H1 (cell line): ENCODE data around the gene C5AR2. TPM values are rescaled to one million over a fixed set of nuclear protein-coding genes. Genes with fewer than 3 reads are reported as not detected.

Source experiments
- CTCF ChIA-PET: fragments of 300-600 bp; sonication (Branson Sonifier 250); formaldehyde crosslinking; loops from one replicate; lab custom pipeline; 2021; ENCODE audit not compliant: partially characterized antibody; lab: Charles Lee
- POLR2A ChIA-PET: fragments of 300-600 bp; sonication (Branson Sonifier 250); formaldehyde crosslinking; loops from one replicate; lab custom pipeline; 2021; ENCODE audit warnings: inconsistent platforms; ENCODE audit not compliant: partially characterized antibody; lab: Charles Lee
- DNase-seq, 2 experiments: peaks; one replicate each; pipeline versions ENCODE4 v3.0.0 to v3.0.0-alpha.2; 2010 to 2022; ENCODE audit warnings: low spot score in 2 of 2, low read depth in 1 of 2, mixed read lengths in 1 of 2
- FAIRE-seq: peaks from 2 replicates; lab custom pipeline; 2011; peaks lifted over from hg19 to GRCh38; lab: Jason Lieb, UNC
- H2AFZ ChIP-seq: 2 replicates; pipeline ENCODE4 v1.8.1; 2012; ENCODE audit warnings: low read length, inconsistent platforms
- H2AK5ac ChIP-seq: 2 replicates; pipeline ENCODE4 v1.6.1; 2013; ENCODE audit warnings: low read depth, low read length
- H2BK120ac ChIP-seq: replicated peaks from 2 replicates; pipeline ENCODE3; 2013; ENCODE audit warnings: low read depth, low read length, inconsistent platforms
- H2BK12ac ChIP-seq: 2 replicates; pipeline ENCODE4 v1.6.1; 2013; ENCODE audit warnings: low read depth, low read length
- H2BK15ac ChIP-seq: 2 replicates; pipeline ENCODE4 v1.6.1; 2013; ENCODE audit warnings: low read length
- H2BK20ac ChIP-seq: 2 replicates; pipeline ENCODE4 v1.6.1; 2013; ENCODE audit warnings: low read length
- H2BK5ac ChIP-seq: 2 replicates; pipeline ENCODE4 v1.6.1; 2013; ENCODE audit warnings: low read depth, low read length
- H3K14ac ChIP-seq: 2 replicates; pipeline ENCODE4 v1.6.1; 2013; ENCODE audit warnings: inconsistent platforms; ENCODE audit not compliant: insufficient read length
- H3K18ac ChIP-seq: 2 replicates; pipeline ENCODE4 v1.6.1; 2013; ENCODE audit warnings: low read length; ENCODE audit errors: extremely low read depth
- H3K23ac ChIP-seq: 2 replicates; pipeline ENCODE4 v1.6.1; 2013; ENCODE audit warnings: inconsistent platforms; ENCODE audit not compliant: insufficient read length
- H3K23me2 ChIP-seq: 2 replicates; pipeline ENCODE4 v1.6.1; 2013; ENCODE audit warnings: low read depth, low read length
- H3K27ac ChIP-seq: 2 replicates; pipeline ENCODE4 v1.6.1; 2011; ENCODE audit warnings: low read depth, low read length, inconsistent platforms
- H3K27me3 ChIP-seq, 4 experiments: replicated peaks in 1 of 4; 1 replicate in 1 of 4; 2 replicates in 3 of 4; pipeline versions ENCODE4 v1.6.1 to v1.8.1; 2011 to 2013; ENCODE audit warnings: low read length in 3 of 4, mild to moderate bottlenecking in 3 of 4, inconsistent platforms in 2 of 4, mixed read lengths in 2 of 4, moderate library complexity in 1 of 4; ENCODE audit not compliant: control insufficient read depth in 3 of 4, insufficient read depth in 3 of 4; ENCODE audit errors: extremely low read depth in 1 of 4
- H3K36me3 ChIP-seq, 4 experiments: 2 replicates each; pipeline versions ENCODE4 v1.6.1 to v1.8.1; 2011 to 2013; ENCODE audit warnings: mild to moderate bottlenecking in 4 of 4, low read length in 3 of 4, moderate library complexity in 2 of 4, control low read depth in 1 of 4, inconsistent platforms in 1 of 4; ENCODE audit not compliant: insufficient read depth in 4 of 4, control insufficient read depth in 2 of 4
- H3K4ac ChIP-seq: replicated peaks from 2 replicates; pipeline ENCODE3; 2013; ENCODE audit warnings: low read length, low read depth, mixed read lengths, inconsistent platforms; ENCODE audit not compliant: insufficient read length
- H3K4me1 ChIP-seq, 4 experiments: replicated peaks in 1 of 4; 1 replicate in 1 of 4; 2 replicates in 3 of 4; pipeline versions ENCODE4 v1.6.1 to v1.8.1; 2011 to 2013; ENCODE audit warnings: low read length in 3 of 4, inconsistent platforms in 2 of 4, mixed read lengths in 1 of 4; ENCODE audit not compliant: insufficient read depth in 4 of 4, control insufficient read depth in 3 of 4
- H3K4me2 ChIP-seq, 2 experiments: 2 replicates each; pipeline versions ENCODE4 v1.6.1 to v1.8.1; 2011 to 2013; ENCODE audit warnings: low read depth in 2 of 2, low read length in 2 of 2, control low read depth in 1 of 2, inconsistent platforms in 1 of 2, mild to moderate bottlenecking in 1 of 2; ENCODE audit not compliant: insufficient read depth in 1 of 2
- H3K4me3 ChIP-seq, 4 experiments: fragments of 200-600, 300-600 bp in 1 of 4; sonication (generic), shearing (Covaris generic), sonication (Bioruptor Twin) in 1 of 4; 2 replicates each; pipeline versions ENCODE4 v1.5.1 to v1.8.1; 2011 to 2016; ENCODE audit warnings: low read length in 4 of 4, low read depth in 3 of 4, control low read depth in 2 of 4, inconsistent platforms in 2 of 4, mild to moderate bottlenecking in 2 of 4, mixed read lengths in 1 of 4, moderate library complexity in 1 of 4; ENCODE audit not compliant: insufficient read depth in 2 of 4; ENCODE audit errors: extremely low read depth in 1 of 4
- H3K56ac ChIP-seq: replicated peaks from 2 replicates; pipeline ENCODE3; 2013; ENCODE audit warnings: low read depth, mild to moderate bottlenecking, mixed read lengths, low read length, inconsistent platforms; ENCODE audit not compliant: insufficient read length
- H3K79me1 ChIP-seq: 2 replicates; pipeline ENCODE4 v1.6.1; 2013; ENCODE audit warnings: low read depth, low read length, control low read depth
- H3K79me2 ChIP-seq, 2 experiments: 2 replicates each; pipeline versions ENCODE4 v1.6.1 to v1.8.1; 2012 to 2013; ENCODE audit warnings: low read length in 2 of 2, mild to moderate bottlenecking in 2 of 2, inconsistent platforms in 1 of 2; ENCODE audit not compliant: insufficient read depth in 2 of 2, control insufficient read depth in 1 of 2
- H3K9ac ChIP-seq, 4 experiments: replicated peaks in 1 of 4; 1 replicate in 1 of 4; 2 replicates in 3 of 4; pipeline versions ENCODE4 v1.6.1 to v1.8.1; 2011 to 2013; ENCODE audit warnings: low read depth in 3 of 4, low read length in 3 of 4, control low read depth in 2 of 4, mild to moderate bottlenecking in 2 of 4, moderate library complexity in 2 of 4, inconsistent platforms in 1 of 4; ENCODE audit errors: extremely low read depth in 1 of 4
- H3K9me3 ChIP-seq, 2 experiments: 2 replicates each; pipeline versions ENCODE4 v1.6.1 to v1.8.1; 2012 to 2013; ENCODE audit warnings: mild to moderate bottlenecking in 2 of 2, moderate library complexity in 2 of 2, control low read depth in 1 of 2, inconsistent platforms in 1 of 2, low read depth in 1 of 2, low read length in 1 of 2, mixed read lengths in 1 of 2; ENCODE audit not compliant: insufficient read depth in 2 of 2
- H4K20me1 ChIP-seq, 2 experiments: replicated peaks in 1 of 2; 2 replicates each; pipeline versions ENCODE3 to v1.8.1; 2011 to 2013; ENCODE audit warnings: inconsistent platforms in 2 of 2, low read length in 2 of 2, mild to moderate bottlenecking in 1 of 2; ENCODE audit not compliant: insufficient read depth in 2 of 2, control insufficient read depth in 1 of 2
- H4K5ac ChIP-seq: 2 replicates; pipeline ENCODE4 v1.6.1; 2013; ENCODE audit warnings: low read length, low read depth, mixed read lengths, inconsistent platforms; ENCODE audit not compliant: insufficient read length
- H4K8ac ChIP-seq: 2 replicates; pipeline ENCODE4 v1.8.0; 2013; ENCODE audit warnings: mild to moderate bottlenecking, moderate library complexity, low read length, inconsistent platforms; ENCODE audit not compliant: insufficient read depth; ENCODE audit errors: extremely low read depth
- H4K91ac ChIP-seq: replicated peaks from 2 replicates; pipeline ENCODE3; 2013; ENCODE audit warnings: low read length, mixed read lengths, inconsistent platforms; ENCODE audit not compliant: insufficient read length
- GABPA ChIP-seq: IDR thresholded peaks from 2 replicates; pipeline ENCODE4 v1.6.1; 2011; ENCODE audit warnings: mild to moderate bottlenecking, low read length, moderate library complexity, borderline replicate concordance; ENCODE audit not compliant: insufficient read depth
- WGBS, 2 experiments: shearing (Covaris generic) in 1 of 2; methylation state at CpG; one replicate each; pipeline versions ENCODE4 v1.1.6 to v1.1.7; 2013 to 2015; ENCODE audit warnings: low lambda C conversion rate in 2 of 2, mixed read lengths in 2 of 2, inconsistent platforms in 1 of 2, low coverage in 1 of 2, missing lambda C conversion rate in 1 of 2; ENCODE audit not compliant: insufficient replicate concordance in 2 of 2, insufficient coverage in 1 of 2, insufficient read length in 1 of 2; ENCODE audit errors: extremely low coverage in 1 of 2, missing lambda C conversion rate in 1 of 2; 5-methylcytosine and 5-hydroxymethylcytosine counted together
- polyA plus RNA-seq, 7 experiments: library from polyadenylated mRNA; depleted of rRNA in 3 of 7; stranded (reverse) in 5 of 7; unstranded in 2 of 7; fragments of >200 nt in 5 of 7; fragments of 200-250 nt in 2 of 7; gene quantifications; 1 replicate in 5 of 7; 2 replicates in 1 of 7; 4 replicates in 1 of 7; pipeline versions ENCODE4 v1.2.1 to v1.2.3, GENCODE V29; 2011 to 2013; ENCODE audit warnings: missing spikeins in 2 of 7, mixed read lengths in 2 of 7
- total RNA-seq: library from RNA; stranded (reverse); fragmentation: NEBNext Ultra II Directional; extraction: Animal tissue kit (Norgen Biotek cat#: 25700); gene quantifications from 2 replicates; pipeline ENCODE4 v1.2.1, GENCODE V29; 2021

The C5AR2 gene
- total and polyA plus RNA-seq, 2 of the 8 experiments (the other 6 are each of a cell fraction or from before 2014, with no cell fraction given) = 0.08 to 0.15 TPM

- no peak overlapping the region for H4K91ac ChIP-seq
- H2BK15ac ChIP-seq = no peak overlapping the region
- H3K9me3 ChIP-seq = no peaks in the 10 kb centered on the region
- ChIA-PET CTCF (interaction anchor here (0.6 to 0.8 kb wide), 2 partner anchors 23 to 87 kb away, joined by 3 to 4 read pairs; no protein-coding TSS in a partner anchor), POLR2A (interaction anchor here (0.6 kb wide), 1 partner anchor 44 kb away, joined by 4 read pairs; no protein-coding TSS in a partner anchor)
- no peak overlapping the region for H4K5ac ChIP-seq
- H2BK5ac ChIP-seq = no peak overlapping the region
- H4K8ac ChIP-seq = peak overlapping the region; percentile 51
- H3K23ac ChIP-seq = no peak overlapping the region
- 91% methylated on average over 45 of the region's 46 CpGs; no CpG with 5 or more reads in 1 of the 2 experiments for WGBS, 2 experiments
- TF ChIP-seq GABPA = no peak
- H3K27me3 ChIP-seq = no peaks in the 10 kb centered on the region; a peak in 2 of 7 replicates
- H3K14ac ChIP-seq = no peak overlapping the region
- FAIRE-seq = no peak
- H3K27ac ChIP-seq = no peak overlapping the region
- no peak overlapping the region for H3K4me3 ChIP-seq
- DNase-seq = no peak
- H2BK120ac ChIP-seq = no peak overlapping the region
- H3K4me2 ChIP-seq = no peak overlapping the region
- no peak overlapping the region for H2AK5ac ChIP-seq
- H3K9ac ChIP-seq = no peak overlapping the region
- H3K4me1 ChIP-seq = peaks cover 0 to 3% (median 0%) of the 10 kb centered on the region in 4 experiments; a peak in 1 of 7 replicates
- H3K79me1 ChIP-seq = no peaks in the 10 kb centered on the region
- H2BK20ac ChIP-seq = no peak overlapping the region
- H3K36me3 ChIP-seq = no peaks in the 10 kb centered on the region
- H3K18ac ChIP-seq = no peak overlapping the region
- no peak overlapping the region for H3K56ac ChIP-seq
- no peaks in the 10 kb centered on the region; the same call in 1 of the 2 replicates for H3K23me2 ChIP-seq
- H3K4ac ChIP-seq = no peak overlapping the region
- H4K20me1 ChIP-seq = no peaks in the 10 kb centered on the region
- H3K79me2 ChIP-seq = no peaks in the 10 kb centered on the region
- H2AFZ ChIP-seq = no peak overlapping the region
- H2BK12ac ChIP-seq = no peak overlapping the region
These were observed 11.8 kb upstream of the C5AR2 start for GRCh38 chr19:47319923-47320871.
